DND-41 (cell line): ENCODE results near the gene RASSF6.

ENCODE experiments used
- CTCF ChIP-seq: IDR thresholded peaks from 2 replicates; pipeline ENCODE4 v1.5.1; 2012; ENCODE audit warnings: borderline replicate concordance, low read length, moderate library complexity, mild to moderate bottlenecking; ENCODE audit not compliant: poor library complexity, severe bottlenecking; ENCODE audit errors: extremely low read depth
- EZH2 ChIP-seq: IDR thresholded peaks from 3 replicates; pipeline ENCODE4 v1.6.1; 2012; ENCODE audit warnings: borderline replicate concordance, low read depth, mild to moderate bottlenecking, moderate library complexity, low read length, inconsistent platforms; ENCODE audit not compliant: severe bottlenecking

- no peak for TF ChIP-seq CTCF
- TF ChIP-seq EZH2: no peak
Measured at GRCh38 chr4:73600954-73601353, 19.3 kb downstream of the RASSF6 start.
